Spleen (tissue), 11 donors: ENCODE data around the gene PTGES. TPM values are rescaled to one million over a fixed set of nuclear protein-coding genes. Genes with fewer than 3 reads are reported as not detected.

Source experiments
- DNase-seq: peaks from one replicate; pipeline ENCODE4 v3.0.0-alpha.2; 2020
- H3K27ac ChIP-seq, 8 donors: fragments of 200-600 bp; sonication (generic) in 7 of 8; 1 replicate in 4 of 8; 2 replicates in 4 of 8; pipeline versions ENCODE4 v1.5.0 to v1.8.0; 2016 to 2021; ENCODE audit warnings: inconsistent platforms in 4 of 8, mild to moderate bottlenecking in 4 of 8, moderate library complexity in 1 of 8
- H3K27me3 ChIP-seq, 7 donors: fragments of 200-600 bp; sonication (generic) in 6 of 7; replicated peaks in 1 of 7; 1 replicate in 4 of 7; 2 replicates in 3 of 7; pipeline versions ENCODE4 v1.5.0 to v1.8.0; 2016 to 2021; ENCODE audit warnings: inconsistent platforms in 3 of 7, mild to moderate bottlenecking in 1 of 7
- H3K36me3 ChIP-seq, 6 donors: fragments of 200-600 bp; sonication (generic) in 5 of 6; 1 replicate in 4 of 6; 2 replicates in 2 of 6; pipeline versions ENCODE4 v1.5.0 to v1.8.0; 2016 to 2021; ENCODE audit warnings: inconsistent platforms in 2 of 6
- H3K4me1 ChIP-seq, 6 donors: fragments of 200-600 bp; sonication (generic) in 5 of 6; 1 replicate in 3 of 6; 2 replicates in 3 of 6; pipeline versions ENCODE4 v1.5.0 to v1.8.0; 2016 to 2021; ENCODE audit warnings: inconsistent platforms in 3 of 6
- H3K4me3 ChIP-seq, 8 donors: fragments of 200-600 bp; sonication (generic) in 7 of 8; 1 replicate in 4 of 8; 2 replicates in 4 of 8; pipeline versions ENCODE4 v1.5.0 to v1.8.0; 2016 to 2021; ENCODE audit warnings: inconsistent platforms in 4 of 8, mild to moderate bottlenecking in 4 of 8, moderate library complexity in 2 of 8
- H3K9me3 ChIP-seq, 8 donors: fragments of 200-600 bp; sonication (generic) in 7 of 8; 1 replicate in 4 of 8; 2 replicates in 4 of 8; pipeline versions ENCODE4 v1.5.0 to v1.8.0; 2016 to 2021; ENCODE audit warnings: inconsistent platforms in 4 of 8
- POLR2A ChIP-seq, 3 donors: fragments of 450-650 bp; IDR thresholded peaks; one replicate each; pipeline ENCODE4 v1.5.1; 2017; ENCODE audit warnings: antibody characterized with exemption in 3 of 3, mild to moderate bottlenecking in 1 of 3
- POLR2AphosphoS5 ChIP-seq, 3 donors: sonication (generic); formaldehyde crosslinking; IDR thresholded peaks; one replicate each; pipeline ENCODE4 v1.5.1; 2017; ENCODE audit warnings: antibody characterized with exemption in 3 of 3
- WGBS, 5 donors: extraction: QIAGEN DNeasy Blood & Tissue Kit in 3 of 5; methylation state at CpG; one replicate each; pipeline versions ENCODE4 v1.1.5 to v1.1.7; 2013 to 2018; 5-methylcytosine and 5-hydroxymethylcytosine counted together
- intact Hi-C: fragments of 100-400 bp; cut with DNase I; formaldehyde crosslinking; loops from one replicate; pipeline ENCODE4 v1.15.0; 2023; ENCODE audit warnings: low total_unique reads
- polyA plus RNA-seq, 3 donors: library from polyadenylated mRNA; stranded (reverse); fragments of 200-250 nt; gene quantifications; one replicate each; pipeline ENCODE4 v1.2.1, GENCODE V29; 2013
- total RNA-seq, 7 donors: library from RNA; depleted of rRNA in 3 of 7; stranded (reverse); fragments of >200 nt in 3 of 7; fragmentation: NEBNext Ultra II Directional in 4 of 7; extraction: Animal tissue kit (Norgen Biotek cat#: 25700) in 4 of 7; gene quantifications; one replicate each; pipeline versions ENCODE4 v1.1.0 to v1.2.1, GENCODE V29; 2016 to 2021
- TF ChIP-seq, protein P1 (sequence below), 11 experiments: fragments of 200-600 bp in 7 of 11; fragments of 450-650 bp in 4 of 11; sonication (generic) in 4 of 11; IDR thresholded peaks in 8 of 11; conservative IDR thresholded peaks in 3 of 11; 1 replicate in 7 of 11; 2 replicates in 4 of 11; pipeline versions ENCODE4 v1.4.0 to v1.8.0; 2016 to 2021; ENCODE audit warnings: antibody characterized with exemption in 11 of 11, inconsistent platforms in 4 of 11, mild to moderate bottlenecking in 1 of 11
- donor health status: healthy with polysubstance abuse.
- donor health status: DM: no; HTN: no; CAD: no; lungs with moderate emphysema.
- donor health status: DM: no; HTN: no; CAD: no.
- donor health status: Bipolar disorder and iron deficiency.
- donor health status: healthy.
- donor health status: DM: no; HTN: no; CAD: no.
- donor health status: DM: yes; HTN: yes; CAD: no.

PTGES gene
- total and polyA plus RNA-seq, 10 donors, result 1.4 to 7.2 (median 2.8) TPM

GRCh38 chr9:129724456-129725190 is 28.2 kb downstream of the PTGES start:
- Histone ChIP-seq H3K27ac (no peak overlapping the region), H3K36me3 (no peaks in the 10 kb centered on the region), H3K4me3 (no peak overlapping the region), H3K4me1 (peaks cover 4 to 8% (median 6%) of the 10 kb centered on the region in 6 donors), H3K27me3 (peaks cover 0 to 82% (median 0%) of the 10 kb centered on the region in 7 donors), H3K9me3 (no peaks in the 10 kb centered on the region)
- DNase-seq, result no peak
- no peak for TF ChIP-seq POLR2A (IDR thresholded peaks at IDR 0.05)
- intact Hi-C loops, result no loop called here
- 76 to 88% (median 84%) methylated on average over 15 to 16 of the region's 16 CpGs for WGBS, 5 donors

- peaks cover 0 to 88% (median 0%) of the 10 kb centered on the region in 7 donors for H3K27me3 ChIP-seq
- WGBS, 5 donors, result 80 to 96% (median 89%) methylated on average over 5 of the region's 5 CpGs
- no peak for DNase-seq
- no peak overlapping the region for H3K4me3 ChIP-seq
- H3K36me3 ChIP-seq, result no peaks in the 10 kb centered on the region
- TF ChIP-seq, protein P1, sequence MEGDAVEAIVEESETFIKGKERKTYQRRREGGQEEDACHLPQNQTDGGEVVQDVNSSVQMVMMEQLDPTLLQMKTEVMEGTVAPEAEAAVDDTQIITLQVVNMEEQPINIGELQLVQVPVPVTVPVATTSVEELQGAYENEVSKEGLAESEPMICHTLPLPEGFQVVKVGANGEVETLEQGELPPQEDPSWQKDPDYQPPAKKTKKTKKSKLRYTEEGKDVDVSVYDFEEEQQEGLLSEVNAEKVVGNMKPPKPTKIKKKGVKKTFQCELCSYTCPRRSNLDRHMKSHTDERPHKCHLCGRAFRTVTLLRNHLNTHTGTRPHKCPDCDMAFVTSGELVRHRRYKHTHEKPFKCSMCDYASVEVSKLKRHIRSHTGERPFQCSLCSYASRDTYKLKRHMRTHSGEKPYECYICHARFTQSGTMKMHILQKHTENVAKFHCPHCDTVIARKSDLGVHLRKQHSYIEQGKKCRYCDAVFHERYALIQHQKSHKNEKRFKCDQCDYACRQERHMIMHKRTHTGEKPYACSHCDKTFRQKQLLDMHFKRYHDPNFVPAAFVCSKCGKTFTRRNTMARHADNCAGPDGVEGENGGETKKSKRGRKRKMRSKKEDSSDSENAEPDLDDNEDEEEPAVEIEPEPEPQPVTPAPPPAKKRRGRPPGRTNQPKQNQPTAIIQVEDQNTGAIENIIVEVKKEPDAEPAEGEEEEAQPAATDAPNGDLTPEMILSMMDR (IDR thresholded peaks at IDR 0.05 in 8 of 11, conservative IDR thresholded peaks at IDR 0.05 in 3 of 11), result no peak
- TF ChIP-seq POLR2AphosphoS5 (IDR thresholded peaks at IDR 0.05) (no peak), POLR2A (IDR thresholded peaks at IDR 0.05) (no peak)
- intact Hi-C loops, result no loop called here
- no peaks in the 10 kb centered on the region for H3K9me3 ChIP-seq
- peaks cover 4 to 8% (median 6%) of the 10 kb centered on the region in 6 donors for H3K4me1 ChIP-seq
- no peak overlapping the region for H3K27ac ChIP-seq
Observed at GRCh38 chr9:129722913-129723312, 29.9 kb downstream of the PTGES start.

DNA sequence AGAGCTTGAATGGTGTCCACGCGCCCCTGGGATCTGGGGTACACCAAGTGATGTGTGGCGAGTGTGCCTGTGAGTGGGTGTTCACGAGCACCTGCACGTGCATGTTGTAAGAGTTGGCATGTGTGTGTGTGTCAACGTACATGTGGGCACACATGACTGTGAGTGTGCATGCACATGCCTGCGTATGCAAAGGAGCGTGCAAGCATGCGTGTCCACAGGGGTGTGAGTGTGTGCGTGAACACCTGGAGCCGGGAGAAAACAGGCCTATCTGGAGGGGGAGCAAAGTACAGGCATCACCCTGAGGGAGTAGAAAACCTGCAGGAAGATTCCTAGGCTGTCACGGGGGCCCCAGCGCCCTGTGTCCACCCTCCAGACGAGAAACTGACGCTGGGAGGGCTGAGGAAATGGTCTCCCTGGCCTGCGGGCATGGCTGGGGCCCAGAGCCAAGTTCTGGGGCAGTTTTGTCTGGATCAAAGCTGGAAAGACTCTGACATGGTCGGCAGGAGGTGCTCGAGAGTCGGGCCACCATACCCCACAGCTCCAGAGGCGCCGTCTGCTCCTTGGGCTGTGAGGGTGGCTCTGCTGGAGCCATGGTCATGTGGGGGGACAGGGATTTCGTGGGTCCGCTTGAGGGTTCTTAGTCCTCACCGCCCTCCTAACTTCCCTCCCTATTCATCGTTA is 31.8 kb downstream of the PTGES start:
- Histone ChIP-seq H3K9me3 (no peaks in the 10 kb centered on the region), H3K4me1 (no peaks in the 10 kb centered on the region), H3K4me3 (no peak overlapping the region), H3K27ac (no peak overlapping the region), H3K36me3 (no peaks in the 10 kb centered on the region), H3K27me3 (peaks cover 0 to 79% (median 0%) of the 10 kb centered on the region in 7 donors)
- intact Hi-C loops, result no loop called here
- TF ChIP-seq POLR2AphosphoS5 (IDR thresholded peaks at IDR 0.05) (no peak), POLR2A (IDR thresholded peaks at IDR 0.05) (no peak)
- TF ChIP-seq, protein P1 (IDR thresholded peaks at IDR 0.05 in 8 of 11, conservative IDR thresholded peaks at IDR 0.05 in 3 of 11), result no peak
- WGBS, 5 donors, result 81 to 90% (median 84%) methylated on average over 24 to 25 of the region's 25 CpGs
- DNase-seq, result no peak

- no peak for DNase-seq
- intact Hi-C loops, result no loop called here
- 85 to 88% (median 87%) methylated on average over 27 to 31 of the region's 31 CpGs for WGBS, 5 donors
Observed at GRCh38 chr9:129720181-129720864, 32.5 kb downstream of the PTGES start.

More at GRCh38 chr9:129720181-129720864, 32.5 kb downstream of the PTGES start:
- Histone ChIP-seq H3K27me3 (peaks cover 0 to 73% (median 0%) of the 10 kb centered on the region in 7 donors), H3K27ac (no peak overlapping the region), H3K4me3 (no peak overlapping the region), H3K4me1 (no peaks in the 10 kb centered on the region), H3K36me3 (no peaks in the 10 kb centered on the region), H3K9me3 (no peaks in the 10 kb centered on the region)
- TF ChIP-seq POLR2A (IDR thresholded peaks at IDR 0.05), result no peak
